ENCODE measurements around the gene GLMN.

DNA sequence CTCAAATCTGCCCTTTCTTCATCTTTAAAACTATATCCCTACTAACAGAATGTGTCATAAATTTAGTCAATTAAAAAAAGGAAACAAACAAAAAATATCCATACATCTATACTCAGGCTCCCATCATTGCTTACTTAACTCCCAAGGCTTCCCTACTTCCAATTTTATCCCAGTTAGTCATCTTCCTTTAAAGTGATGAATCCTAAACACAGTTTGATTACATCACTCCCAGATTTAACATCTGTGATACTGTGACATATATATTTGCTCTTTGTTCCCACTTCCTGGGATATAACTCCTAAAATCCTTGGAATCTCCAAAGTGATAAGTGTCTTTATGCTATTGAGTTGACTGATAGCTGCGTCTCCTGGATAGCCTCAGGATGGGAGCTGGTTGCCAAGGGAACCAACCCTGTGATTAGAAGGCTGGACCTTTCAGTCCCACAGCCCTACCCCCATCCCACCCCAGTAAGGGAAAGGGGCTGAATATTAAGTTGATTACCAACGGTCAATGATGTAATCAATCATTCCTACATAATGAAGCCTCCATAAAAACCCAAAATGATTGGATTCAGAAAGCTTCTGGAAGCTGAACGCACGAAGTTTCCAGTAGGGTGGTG, 21.6 kb downstream of the GLMN start:
- no peak for TF ChIP-seq TCF7L2 (IDR thresholded peaks at IDR 0.05; ENCODE audit: low read depth, low read length)
- TF ChIP-seq ELF4 (CRISPR knock-in tag; IDR thresholded peaks at IDR 0.05; ENCODE audit: borderline replicate concordance) = no peak
- TF ChIP-seq SP4 (CRISPR knock-in tag; IDR thresholded peaks at IDR 0.05) = no peak
